Endothelial cell of umbilical vein (primary cell): ENCODE measurements around the gene PTPRH. TPM values are rescaled to one million over a fixed set of nuclear protein-coding genes. Genes with fewer than 3 reads are reported as not detected.

Source experiments
- BruUV-seq: library from RNA; stranded (reverse); fragments of 400-500 nt; replicated peaks from 2 replicates; lab custom pipeline; 2021; lab: Mats Ljungman, UMichigan
- CTCF ChIA-PET: fragments of 300-600, 350-600 bp; sonication (Branson Sonifier 250); formaldehyde crosslinking; loops from one replicate; lab custom pipeline; 2021; ENCODE audit warnings: antibody characterized with exemption, inconsistent platforms; lab: Charles Lee
- POLR2A ChIA-PET: fragments of 300-600, 350-600 bp; sonication (Branson Sonifier 250); formaldehyde crosslinking; loops from one replicate; lab custom pipeline; 2021; ENCODE audit warnings: antibody characterized with exemption, inconsistent platforms; lab: Charles Lee
- DNase-seq: peaks from one replicate; pipeline ENCODE4 v3.0.0-alpha.2; 2011; ENCODE audit warnings: low read depth, low spot score
- FAIRE-seq: peaks from 2 replicates; lab custom pipeline; 2011; peaks lifted over from hg19 to GRCh38; lab: Jason Lieb, UNC
- H2AFZ ChIP-seq: 2 replicates; pipeline ENCODE4 v1.6.0; 2012; ENCODE audit warnings: low read depth, low read length, control low read depth, inconsistent platforms
- H3K27ac ChIP-seq: 2 replicates; pipeline ENCODE4 v1.5.1; 2011; ENCODE audit warnings: low read depth, mild to moderate bottlenecking, control low read depth, low read length, moderate library complexity; ENCODE audit not compliant: insufficient read depth
- H3K27me3 ChIP-seq, 2 experiments: 2 replicates each; pipeline versions ENCODE4 v1.6.0 to v1.6.1; 2011; ENCODE audit warnings: low read length in 2 of 2, mixed read lengths in 1 of 2; ENCODE audit not compliant: control insufficient read depth in 2 of 2, insufficient read depth in 2 of 2
- H3K36me3 ChIP-seq, 2 experiments: 2 replicates in 1 of 2; 3 replicates in 1 of 2; pipeline ENCODE4 v1.5.1; 2011; ENCODE audit warnings: low read length in 2 of 2, mild to moderate bottlenecking in 1 of 2, moderate library complexity in 1 of 2; ENCODE audit not compliant: control insufficient read depth in 2 of 2, insufficient read depth in 2 of 2; ENCODE audit errors: extremely low read depth in 1 of 2
- H3K4me1 ChIP-seq: 3 replicates; pipeline ENCODE4 v1.5.1; 2011; ENCODE audit warnings: mild to moderate bottlenecking, low read length; ENCODE audit not compliant: control insufficient read depth, insufficient read depth; ENCODE audit errors: extremely low read depth
- H3K4me2 ChIP-seq: 2 replicates; pipeline ENCODE4 v1.6.1; 2011; ENCODE audit warnings: low read length, control low read depth, mixed read lengths; ENCODE audit not compliant: insufficient read depth
- H3K4me3 ChIP-seq, 3 experiments: fragments of 200-600 bp in 1 of 3; sonication (generic), shearing (Covaris generic) in 1 of 3; replicated peaks in 1 of 3; 2 replicates each; pipeline ENCODE4 v1.5.1; 2011 to 2016; ENCODE audit warnings: control low read depth in 3 of 3, low read length in 3 of 3, mild to moderate bottlenecking in 2 of 3, inconsistent platforms in 1 of 3, low read depth in 1 of 3, moderate library complexity in 1 of 3; ENCODE audit not compliant: insufficient read depth in 1 of 3
- H3K79me2 ChIP-seq: 2 replicates; pipeline ENCODE4 v1.6.0; 2012; ENCODE audit warnings: low read length, inconsistent platforms; ENCODE audit not compliant: control insufficient read depth, insufficient read depth
- H3K9ac ChIP-seq: replicated peaks from 2 replicates; pipeline ENCODE3; 2011; ENCODE audit warnings: low read length, control low read depth; ENCODE audit not compliant: insufficient read depth; ENCODE audit errors: extremely low read depth
- H3K9me1 ChIP-seq: replicated peaks from 3 replicates; pipeline ENCODE4 v1.6.0; 2011; ENCODE audit warnings: mild to moderate bottlenecking, low read length; ENCODE audit not compliant: control insufficient read depth, insufficient read depth; ENCODE audit errors: extremely low read depth
- H3K9me3 ChIP-seq: replicated peaks from 2 replicates; pipeline ENCODE4 v1.5.1; 2012; ENCODE audit warnings: low read length, inconsistent platforms; ENCODE audit not compliant: control insufficient read depth, insufficient read depth
- H4K20me1 ChIP-seq: replicated peaks from 2 replicates; pipeline ENCODE3; 2011; ENCODE audit warnings: mild to moderate bottlenecking, low read length; ENCODE audit not compliant: control insufficient read depth, insufficient read depth; ENCODE audit errors: extremely low read depth
- EZH2 ChIP-seq: IDR thresholded peaks from 2 replicates; pipeline ENCODE4 v1.6.1; 2012; ENCODE audit warnings: borderline replicate concordance, low read depth, mild to moderate bottlenecking, moderate library complexity, low read length, inconsistent platforms; ENCODE audit not compliant: severe bottlenecking
- FOS ChIP-seq: IDR thresholded peaks from 2 replicates; pipeline ENCODE4 v1.6.1; 2011; ENCODE audit warnings: mild to moderate bottlenecking, low read length, moderate library complexity, borderline replicate concordance; ENCODE audit not compliant: insufficient read depth
- GATA2 ChIP-seq: IDR thresholded peaks from 2 replicates; pipeline ENCODE4 v1.7.0; 2011; ENCODE audit warnings: low read depth, mild to moderate bottlenecking, moderate library complexity, mixed read lengths, low read length; ENCODE audit not compliant: insufficient read length, insufficient read depth
- JUN ChIP-seq: IDR thresholded peaks from 2 replicates; pipeline ENCODE4 v1.6.1; 2011; ENCODE audit warnings: borderline replicate concordance, low read depth; ENCODE audit not compliant: insufficient read length, insufficient read depth
- MAX ChIP-seq: IDR thresholded peaks from 2 replicates; pipeline ENCODE4 v1.6.1; 2011; ENCODE audit not compliant: insufficient read depth, insufficient read length
- MYC ChIP-seq: IDR thresholded peaks from one replicate; pipeline ENCODE4 v1.6.1; 2011; ENCODE audit warnings: mild to moderate bottlenecking, low read depth, low read length
- POLR2A ChIP-seq: IDR thresholded peaks from 2 replicates; pipeline ENCODE4 v1.6.1; 2012; ENCODE audit warnings: low read depth, mild to moderate bottlenecking, control low read depth, low read length
- POLR2AphosphoS5 ChIP-seq: IDR thresholded peaks from 2 replicates; pipeline ENCODE4 v1.6.1; 2012; ENCODE audit warnings: low read depth, mild to moderate bottlenecking, control low read depth, low read length, moderate library complexity; ENCODE audit not compliant: insufficient read depth
- dilution Hi-C: fragments of 300-500 bp; cut with MboI; formaldehyde crosslinking; loops from one replicate; pipeline ENCODE4 v1.15.0; 2019; ENCODE audit warnings: low sequenced_read_pairs; ENCODE audit not compliant: extremely low pct_ligation_motif_present
- intact Hi-C: fragments of 100-400 bp; cut with micrococcal nuclease; formaldehyde crosslinking; loops from one replicate; pipeline ENCODE4 v1.10.0; 2022
- polyA plus RNA-seq, 4 experiments: library from polyadenylated mRNA; depleted of rRNA in 3 of 4; stranded (reverse) in 3 of 4; unstranded in 1 of 4; fragments of >200 nt; gene quantifications; 2 replicates each; pipeline versions ENCODE4 v1.2.1 to v1.2.3, GENCODE V29; 2011 to 2012; ENCODE audit warnings: missing spikeins in 1 of 4
- total RNA-seq: library from RNA; stranded (reverse); gene quantifications from 2 replicates; pipeline ENCODE4 v1.2.3, GENCODE V29; 2021
- TF ChIP-seq, protein P1 (sequence below), 2 donors: IDR thresholded peaks; 1 replicate in 1 of 2; 2 replicates in 1 of 2; pipeline ENCODE4 v1.5.1; 2011; ENCODE audit warnings: low read length in 2 of 2, mild to moderate bottlenecking in 2 of 2, moderate library complexity in 2 of 2, control low read depth in 1 of 2, inconsistent platforms in 1 of 2, low read depth in 1 of 2; ENCODE audit not compliant: insufficient read depth in 1 of 2; ENCODE audit errors: extremely low read depth in 1 of 2

The PTPRH gene
- total and polyA plus RNA-seq, 2 donors (not counting 3 experiments of a cell fraction or from before 2014, with no cell fraction given), result 0.14 to 1.00 TPM

- Histone ChIP-seq H3K9me3 (no peaks in the 10 kb centered on the region), H3K9ac (no peak overlapping the region), H3K9me1 (no peaks in the 10 kb centered on the region), H3K4me1 (no peaks in the 10 kb centered on the region), H2AFZ (no peak overlapping the region), H4K20me1 (no peaks in the 10 kb centered on the region), H3K36me3 (no peaks in the 10 kb centered on the region), H3K79me2 (no peaks in the 10 kb centered on the region), H3K4me2 (no peak overlapping the region), H3K4me3 (no peak overlapping the region), H3K27me3 (no peaks in the 10 kb centered on the region), H3K27ac (no peak overlapping the region)
- FAIRE-seq (no peak), DNase-seq (no peak)
- no peak for TF ChIP-seq MAX
- TF ChIP-seq, protein P1, sequence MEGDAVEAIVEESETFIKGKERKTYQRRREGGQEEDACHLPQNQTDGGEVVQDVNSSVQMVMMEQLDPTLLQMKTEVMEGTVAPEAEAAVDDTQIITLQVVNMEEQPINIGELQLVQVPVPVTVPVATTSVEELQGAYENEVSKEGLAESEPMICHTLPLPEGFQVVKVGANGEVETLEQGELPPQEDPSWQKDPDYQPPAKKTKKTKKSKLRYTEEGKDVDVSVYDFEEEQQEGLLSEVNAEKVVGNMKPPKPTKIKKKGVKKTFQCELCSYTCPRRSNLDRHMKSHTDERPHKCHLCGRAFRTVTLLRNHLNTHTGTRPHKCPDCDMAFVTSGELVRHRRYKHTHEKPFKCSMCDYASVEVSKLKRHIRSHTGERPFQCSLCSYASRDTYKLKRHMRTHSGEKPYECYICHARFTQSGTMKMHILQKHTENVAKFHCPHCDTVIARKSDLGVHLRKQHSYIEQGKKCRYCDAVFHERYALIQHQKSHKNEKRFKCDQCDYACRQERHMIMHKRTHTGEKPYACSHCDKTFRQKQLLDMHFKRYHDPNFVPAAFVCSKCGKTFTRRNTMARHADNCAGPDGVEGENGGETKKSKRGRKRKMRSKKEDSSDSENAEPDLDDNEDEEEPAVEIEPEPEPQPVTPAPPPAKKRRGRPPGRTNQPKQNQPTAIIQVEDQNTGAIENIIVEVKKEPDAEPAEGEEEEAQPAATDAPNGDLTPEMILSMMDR (IDR thresholded peaks at IDR 0.05; ENCODE audit: extremely low read depth in 1 of 2, insufficient read depth in 1 of 2, low read depth in 1 of 2, low read length in 2 of 2), result no peak
- POLR2A ChIA-PET, result no interaction called here
- dilution Hi-C loops (no loop called here), intact Hi-C loops (loop anchor here (10.0 kb wide), 1 partner anchor 462 kb away; no protein-coding TSS in a partner anchor)
- CTCF ChIA-PET, result interaction anchor here (0.7 to 1.6 kb wide), 5 partner anchors 9 to 325 kb away, joined by 3 to 6 read pairs (median 4); no protein-coding TSS in a partner anchor
- BruUV-seq, result no TSS peak
Observed at GRCh38 chr19:55136399-55137102, 72.8 kb downstream of the PTPRH start.

- H3K27ac ChIP-seq, result no peak overlapping the region
- H3K4me3 ChIP-seq, result no peak overlapping the region
- no TSS peak for BruUV-seq
- dilution Hi-C loops, result no loop called here
- TF ChIP-seq JUN (no peak), POLR2AphosphoS5 (no peak), FOS (no peak), MAX (no peak), POLR2A (no peak), GATA2 (no peak), MYC (no peak), EZH2 (no peak)
- TF ChIP-seq, protein P1 (IDR thresholded peaks at IDR 0.05; ENCODE audit: extremely low read depth in 1 of 2, insufficient read depth in 1 of 2, low read depth in 1 of 2, low read length in 2 of 2), result no peak
- no peak overlapping the region for H2AFZ ChIP-seq
- no peaks in the 10 kb centered on the region for H3K4me1 ChIP-seq
- FAIRE-seq (no peak), DNase-seq (no peak)
- H3K27me3 ChIP-seq, result peaks cover 0 to 4% of the 10 kb centered on the region in 2 experiments
- POLR2A ChIA-PET, result no interaction called here
- intact Hi-C loops, result loop anchor here (10.0 kb wide), 1 partner anchor 460 kb away; no protein-coding TSS in a partner anchor
- H3K9me1 ChIP-seq, result no peaks in the 10 kb centered on the region
- H4K20me1 ChIP-seq, result no peaks in the 10 kb centered on the region
- H3K9me3 ChIP-seq, result no peaks in the 10 kb centered on the region
- H3K9ac ChIP-seq, result no peak overlapping the region
- H3K79me2 ChIP-seq, result no peaks in the 10 kb centered on the region
- H3K36me3 ChIP-seq, result no peaks in the 10 kb centered on the region
- CTCF ChIA-PET, result interaction anchor here (2.8 kb wide), 1 partner anchor 254 kb away, joined by 24 read pairs; no protein-coding TSS in a partner anchor
- H3K4me2 ChIP-seq, result no peak overlapping the region
Observed at GRCh38 chr19:55134736-55135135, 74.6 kb downstream of the PTPRH start.
